Central memory CD8-positive, alpha-beta T cell (primary cell): ENCODE results near the gene C3orf18.

Experiments
- ATAC-seq: fragments of 150-1000 bp; cut with Tn5 transposase; replicated peaks from 2 replicates; pipeline ENCODE4 v1.10.0; 2022; ENCODE audit warnings: mild to moderate bottlenecking, moderate FRiP score, moderate number of reproducible peaks; ENCODE audit not compliant: poor library complexity, severe bottlenecking; ENCODE audit errors: extremely low read depth
- DNase-seq, 2 donors: peaks; one replicate each; pipeline ENCODE4 v3.0.0; 2021; ENCODE audit warnings: low spot score in 2 of 2
- H3K27ac Mint-ChIP-seq: one replicate; pipeline ENCODE4 v1.8.0; 2022; ENCODE audit warnings: low read depth, mild to moderate bottlenecking, moderate library complexity, mixed read lengths
- H3K27me3 Mint-ChIP-seq: one replicate; pipeline ENCODE4 v1.8.0; 2022; ENCODE audit warnings: mixed read lengths
- H3K36me3 Mint-ChIP-seq: one replicate; pipeline ENCODE4 v1.8.0; 2022; ENCODE audit warnings: mild to moderate bottlenecking, moderate library complexity, mixed read lengths; ENCODE audit not compliant: insufficient read depth
- H3K4me1 Mint-ChIP-seq: one replicate; pipeline ENCODE4 v1.8.0; 2022; ENCODE audit warnings: mixed read lengths
- H3K4me3 Mint-ChIP-seq: one replicate; pipeline ENCODE4 v1.8.0; 2022; ENCODE audit warnings: mild to moderate bottlenecking, moderate library complexity, mixed read lengths
- H3K9me3 Mint-ChIP-seq: one replicate; pipeline ENCODE4 v1.8.0; 2022; ENCODE audit warnings: mixed read lengths

C3orf18 gene

DNA sequence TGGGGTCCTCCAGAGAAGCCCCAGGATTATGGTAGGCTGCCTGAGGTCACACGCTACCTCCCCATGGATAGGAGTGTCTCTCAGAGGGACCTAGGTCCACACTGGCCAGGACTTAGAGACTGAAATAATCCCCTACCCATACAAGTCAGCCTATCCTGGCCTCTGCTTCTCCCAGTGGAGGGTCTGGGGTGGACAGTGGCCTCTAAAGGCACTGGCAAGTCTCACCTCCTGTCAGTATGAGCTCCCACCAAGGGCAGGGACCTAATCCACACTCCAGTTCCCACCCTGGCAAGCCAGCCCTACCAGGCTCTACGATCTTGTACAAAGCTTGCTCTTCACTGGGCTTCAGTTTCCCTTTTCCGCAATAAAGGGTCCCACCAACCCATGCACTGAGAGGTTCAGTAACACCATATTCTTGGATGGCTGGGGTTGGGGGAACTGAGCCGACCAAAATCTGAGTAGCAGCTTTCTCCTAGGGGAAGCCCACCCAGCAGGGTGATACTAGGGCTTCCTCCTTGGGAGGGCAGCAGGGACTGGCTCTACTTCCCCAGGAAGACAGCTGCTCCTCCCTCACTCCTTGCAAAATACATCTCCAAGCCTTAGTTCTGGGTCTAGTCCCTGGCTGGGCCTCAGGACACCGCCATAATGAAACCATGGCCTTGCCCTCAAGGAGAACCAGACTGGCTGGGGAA, 41.7 kb upstream of the C3orf18 start:
- ATAC-seq = no peak
- Mint-ChIP-seq H3K36me3 (peaks cover 54% of the 10 kb centered on the region), H3K9me3 (no peaks in the 10 kb centered on the region), H3K27ac (peak overlapping the region; percentile 98), H3K4me1 (peaks cover 90% of the 10 kb centered on the region), H3K27me3 (no peaks in the 10 kb centered on the region), H3K4me3 (peak overlapping the region; percentile 97)
- no peak for DNase-seq

DNA sequence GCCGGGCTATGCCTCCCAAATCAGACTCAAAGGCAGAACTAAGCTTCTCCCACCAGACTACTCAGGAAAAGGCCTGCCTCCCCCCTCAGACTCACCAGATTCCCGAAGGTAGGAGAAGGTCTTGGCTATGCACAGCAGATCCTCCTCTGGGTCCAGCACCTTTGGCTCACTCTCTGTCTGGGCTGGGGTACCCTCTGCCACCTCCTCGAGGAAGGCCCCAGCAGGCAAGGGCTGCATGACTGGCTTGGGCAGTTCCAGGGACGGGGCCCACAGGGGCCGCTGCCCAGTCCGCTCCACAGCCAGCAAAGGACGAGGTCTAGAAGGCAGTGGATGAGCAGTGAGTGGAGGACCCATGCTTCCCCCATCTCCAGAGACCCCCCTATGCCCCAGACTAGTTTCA, 40.7 kb upstream of the C3orf18 start:
- Mint-ChIP-seq H3K36me3 (peaks cover 53% of the 10 kb centered on the region), H3K27me3 (no peaks in the 10 kb centered on the region)

DNA sequence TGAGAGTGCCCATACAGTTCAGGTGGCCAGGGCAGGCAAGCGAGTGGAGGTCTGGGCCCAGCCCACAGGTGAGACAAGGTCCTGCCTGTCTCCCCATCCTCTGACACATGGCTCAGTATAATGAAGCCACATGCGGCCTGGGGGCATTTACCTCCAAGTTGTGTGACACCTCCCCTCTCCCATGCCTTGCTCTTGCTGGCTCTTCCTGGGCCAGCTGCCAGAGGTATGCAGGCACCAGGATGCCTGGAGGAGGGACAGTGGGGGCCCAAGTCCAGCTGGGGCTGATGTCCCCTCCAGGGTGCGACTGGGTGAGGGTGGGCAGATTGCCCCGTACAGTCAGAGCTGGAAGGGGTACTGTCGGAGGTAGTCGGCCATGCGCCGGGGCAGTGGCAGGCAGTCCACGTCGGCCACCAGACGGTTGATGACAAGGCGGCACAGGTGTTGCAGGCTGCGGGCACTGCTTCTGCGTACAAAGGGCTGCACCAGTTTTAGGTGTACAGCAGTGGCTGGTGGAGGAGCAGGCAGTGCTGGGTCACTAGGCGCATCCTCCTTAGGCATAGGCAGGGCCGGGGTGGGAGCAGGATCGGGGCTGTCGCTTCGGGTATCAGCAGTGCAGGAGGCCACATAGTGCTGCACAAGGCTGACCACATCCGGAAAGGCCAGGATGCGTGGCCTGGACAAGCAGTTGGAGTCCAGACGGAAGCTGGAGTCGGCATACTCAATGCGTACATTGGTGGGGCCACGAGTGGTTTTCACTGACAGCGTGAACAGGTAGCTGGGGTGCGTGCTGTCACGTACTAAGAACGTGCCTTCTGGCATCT, 39.9 kb upstream of the C3orf18 start:
- ATAC-seq (no peak), DNase-seq (no peak)
- no peaks in the 10 kb centered on the region for H3K27me3 Mint-ChIP-seq
- H3K4me1 Mint-ChIP-seq = peaks cover 96% of the 10 kb centered on the region
- peak overlapping the region; percentile 97 for H3K4me3 Mint-ChIP-seq
- no peaks in the 10 kb centered on the region for H3K9me3 Mint-ChIP-seq
- peaks cover 55% of the 10 kb centered on the region for H3K36me3 Mint-ChIP-seq
- peak overlapping the region; percentile 98 for H3K27ac Mint-ChIP-seq

More for the DNA sequence above, 40.7 kb upstream of the C3orf18 start:
- Mint-ChIP-seq H3K9me3 (no peaks in the 10 kb centered on the region), H3K4me1 (peaks cover 92% of the 10 kb centered on the region), H3K4me3 (peak overlapping the region; percentile 97), H3K27ac (peak overlapping the region; percentile 98)
- DNase-seq (no peak), ATAC-seq (no peak)

DNA sequence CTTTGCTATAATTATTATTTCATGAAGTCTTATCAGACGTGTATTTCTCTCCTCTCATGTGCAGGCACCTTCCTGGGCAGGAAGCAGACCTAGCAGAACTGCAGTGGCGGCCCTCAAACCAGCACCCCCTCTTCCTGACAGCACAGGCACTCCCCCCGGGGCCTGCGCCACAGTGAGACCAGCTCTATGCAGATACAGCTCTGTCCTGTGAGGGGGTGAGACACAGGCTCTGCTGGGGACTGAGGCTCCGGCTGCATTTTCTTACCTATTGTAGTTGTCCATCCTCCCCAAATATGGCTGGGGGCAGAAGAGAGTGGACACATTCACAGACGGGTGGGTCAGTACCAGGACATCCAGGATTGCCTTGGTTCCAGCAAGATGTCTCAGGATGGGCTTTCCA, 39.0 kb upstream of the C3orf18 start:
- peaks cover 56% of the 10 kb centered on the region for H3K36me3 Mint-ChIP-seq
- H3K9me3 Mint-ChIP-seq = no peaks in the 10 kb centered on the region
- peaks cover 96% of the 10 kb centered on the region for H3K4me1 Mint-ChIP-seq
- H3K27me3 Mint-ChIP-seq = no peaks in the 10 kb centered on the region
- peak overlapping the region; percentile 98 for H3K27ac Mint-ChIP-seq
- DNase-seq (peak in 1 of 2 donors; percentile 39), ATAC-seq (peak; percentile 65)
- H3K4me3 Mint-ChIP-seq = peak overlapping the region; percentile 97

DNA sequence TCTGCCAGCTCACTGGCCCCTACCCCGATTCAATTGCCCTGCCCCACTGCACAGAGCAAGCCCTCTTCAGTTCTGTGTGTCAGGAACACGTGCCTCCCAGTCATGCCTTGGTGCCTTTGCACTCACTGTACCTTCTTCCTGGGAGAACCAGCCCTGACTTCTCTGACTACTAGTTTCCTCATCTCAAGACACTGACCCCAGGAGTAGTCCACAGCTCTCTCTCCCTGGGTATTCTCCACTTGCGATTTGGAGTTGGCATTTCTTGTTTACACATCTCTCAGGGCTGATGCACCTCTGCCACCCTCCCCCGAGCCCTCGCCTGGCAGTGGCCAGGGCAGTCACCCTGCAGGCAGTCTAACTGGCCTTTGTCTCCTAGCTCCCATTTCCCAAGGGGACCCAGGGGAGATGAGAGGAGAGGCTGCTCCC, 38.4 kb upstream of the C3orf18 start:
- H3K4me3 Mint-ChIP-seq = peak overlapping the region; percentile 97
- no peaks in the 10 kb centered on the region for H3K9me3 Mint-ChIP-seq
- peak overlapping the region; percentile 98 for H3K27ac Mint-ChIP-seq
- no peaks in the 10 kb centered on the region for H3K27me3 Mint-ChIP-seq
- DNase-seq (no peak), ATAC-seq (no peak)
- peaks cover 54% of the 10 kb centered on the region for H3K36me3 Mint-ChIP-seq
- H3K4me1 Mint-ChIP-seq = peaks cover 100% of the 10 kb centered on the region

DNA sequence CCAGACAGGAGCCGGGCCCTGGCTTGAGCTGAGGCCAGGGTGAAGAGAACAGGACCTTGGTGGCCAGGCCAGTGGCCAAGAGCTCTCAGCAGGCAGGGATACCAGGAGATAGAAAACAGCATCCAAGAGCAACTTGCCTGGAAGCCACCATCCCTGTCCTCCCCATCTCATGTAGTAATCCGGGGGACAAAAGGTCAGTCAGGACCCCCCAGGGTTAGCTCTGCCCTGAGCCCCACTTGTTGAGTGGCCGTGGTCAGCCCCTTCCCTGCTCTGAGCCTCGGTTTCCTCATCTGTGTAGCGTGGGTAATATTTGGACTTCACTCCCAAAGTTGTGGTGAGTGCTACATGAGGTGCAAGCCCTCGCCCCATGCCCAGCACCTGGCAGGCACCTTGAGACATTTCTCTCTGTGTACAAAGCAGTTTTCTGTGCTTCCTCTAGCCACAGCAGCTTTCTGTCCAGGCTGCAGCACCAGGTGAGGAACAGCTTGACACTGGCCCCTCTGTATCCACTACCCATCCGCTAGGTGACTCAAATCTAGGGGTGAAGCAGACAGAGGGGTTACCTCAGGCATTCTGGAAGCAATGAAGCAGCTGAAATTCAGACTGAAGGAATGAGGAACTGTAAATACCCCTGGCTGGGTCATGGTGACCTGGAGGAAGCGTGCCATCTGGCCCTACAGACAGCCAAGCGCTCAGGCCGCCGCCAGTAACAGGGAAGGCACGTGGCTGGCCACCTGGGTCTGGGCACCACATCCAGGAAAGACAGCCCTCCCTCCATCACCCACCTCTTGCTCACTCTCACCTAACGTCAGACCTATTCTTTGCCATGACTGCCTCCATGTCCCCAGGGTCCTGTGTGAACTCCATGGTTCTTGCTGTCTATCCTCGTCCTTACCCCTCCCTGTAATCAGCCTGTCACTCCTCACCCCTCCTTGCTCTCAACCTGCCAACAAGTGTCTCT, 37.4 kb upstream of the C3orf18 start:
- ATAC-seq = no peak
- Mint-ChIP-seq H3K4me1 (peaks cover 100% of the 10 kb centered on the region), H3K9me3 (no peaks in the 10 kb centered on the region), H3K27ac (peak overlapping the region; percentile 98), H3K4me3 (peak overlapping the region; percentile 97), H3K36me3 (peaks cover 54% of the 10 kb centered on the region), H3K27me3 (no peaks in the 10 kb centered on the region)
- DNase-seq = no peak

DNA sequence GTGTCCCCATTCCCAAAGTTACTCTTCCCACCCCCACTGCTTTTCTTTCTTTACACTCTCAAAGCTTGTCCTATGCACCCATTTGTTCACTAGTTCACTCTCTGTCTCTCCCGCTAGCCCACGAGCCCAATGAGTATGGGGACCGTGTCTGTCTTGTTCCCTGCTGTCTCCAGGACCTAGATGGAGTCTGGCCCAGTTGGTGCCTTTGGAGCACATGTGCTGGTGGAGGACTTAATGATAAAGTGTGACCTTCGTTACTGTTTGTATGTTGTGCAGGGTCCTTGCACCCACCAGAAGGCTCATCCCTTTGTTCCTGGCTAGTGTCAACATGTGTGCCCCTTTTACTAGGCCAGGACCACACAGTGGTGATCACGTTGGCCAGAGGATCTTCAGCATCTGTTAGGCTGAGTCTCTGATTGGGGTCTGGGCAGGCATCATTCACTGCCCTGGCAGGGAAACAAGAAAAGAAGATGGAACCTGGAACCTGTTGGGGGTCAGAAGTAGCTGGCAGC, 36.6 kb upstream of the C3orf18 start:
- Mint-ChIP-seq H3K36me3 (peaks cover 46% of the 10 kb centered on the region), H3K4me3 (peak overlapping the region; percentile 97), H3K9me3 (no peaks in the 10 kb centered on the region), H3K27me3 (no peaks in the 10 kb centered on the region), H3K4me1 (peaks cover 100% of the 10 kb centered on the region), H3K27ac (peak overlapping the region; percentile 98)
- DNase-seq (no peak), ATAC-seq (no peak)

DNA sequence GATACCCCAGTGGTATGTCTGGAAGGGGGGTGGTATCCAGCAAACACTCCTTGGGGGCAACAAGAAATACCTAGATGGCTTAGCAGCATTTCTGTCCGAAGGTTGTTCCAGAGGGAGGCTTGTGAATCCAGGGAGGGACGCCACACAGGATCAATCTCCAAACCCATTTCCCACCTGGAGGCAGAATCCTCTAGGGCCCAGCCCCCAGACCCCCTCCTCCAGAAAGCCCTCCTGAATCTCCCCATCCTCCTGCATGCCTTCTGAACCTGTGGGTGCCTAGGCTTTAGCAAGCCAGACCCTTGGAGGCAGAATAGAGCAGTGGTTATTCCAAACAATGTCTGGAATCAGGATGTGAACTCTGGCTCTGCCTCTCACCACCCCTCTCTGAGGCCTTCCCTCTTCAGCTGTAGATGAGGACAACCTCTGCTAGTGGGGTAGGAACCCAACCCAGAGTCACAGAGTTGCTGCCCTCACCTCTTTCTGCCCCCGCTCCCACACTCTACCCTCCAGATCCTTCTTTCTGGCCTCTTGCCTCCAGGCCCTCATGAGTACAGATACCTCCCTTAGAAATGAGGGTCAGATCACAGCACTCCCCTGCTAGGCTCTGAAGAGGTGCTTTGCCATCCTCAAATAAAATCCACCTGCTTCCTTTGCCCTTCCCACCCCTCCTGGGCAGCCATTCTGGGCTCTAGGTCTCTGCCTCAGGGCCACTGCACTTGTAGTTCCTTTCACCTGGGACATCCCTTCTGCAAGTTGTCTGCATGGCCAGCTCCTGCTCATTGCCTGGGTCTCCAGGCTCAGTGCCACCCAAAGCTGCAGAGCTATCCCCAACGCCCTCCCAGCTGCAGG, 35.9 kb upstream of the C3orf18 start:
- Mint-ChIP-seq H3K27ac (peak overlapping the region; percentile 98), H3K4me3 (peak overlapping the region; percentile 97), H3K9me3 (no peaks in the 10 kb centered on the region), H3K4me1 (peaks cover 93% of the 10 kb centered on the region), H3K27me3 (no peaks in the 10 kb centered on the region), H3K36me3 (peaks cover 43% of the 10 kb centered on the region)
- DNase-seq = no peak
- no peak for ATAC-seq

DNA sequence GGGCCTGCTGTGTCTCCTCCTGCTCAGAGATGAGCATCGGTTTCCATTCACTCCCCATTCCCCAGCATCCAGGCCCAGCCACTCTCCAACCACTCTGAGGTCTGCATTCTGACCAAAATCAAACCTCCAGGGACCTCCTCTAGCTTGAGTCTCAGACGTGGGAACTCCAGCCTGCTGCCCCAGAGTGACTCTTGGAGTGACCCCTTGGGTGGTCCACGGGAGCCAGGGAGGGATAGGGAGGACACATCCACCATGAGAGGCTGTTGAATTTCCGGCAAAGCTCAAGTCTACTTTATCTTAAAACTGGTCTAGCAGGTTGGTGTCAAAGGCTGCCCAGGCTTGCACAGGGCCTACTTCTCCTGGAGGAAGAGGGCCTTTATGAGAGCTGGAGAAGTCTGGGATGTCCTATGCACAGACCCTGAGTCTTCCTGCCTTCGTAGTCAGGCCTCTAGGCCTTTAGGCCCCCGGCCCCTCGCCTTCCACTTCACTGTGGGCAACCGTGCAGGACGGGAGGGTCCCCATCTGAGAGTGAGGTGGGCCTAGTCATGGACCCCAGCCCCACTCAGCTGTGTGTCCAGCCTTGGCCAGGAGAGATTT, 35.1 kb upstream of the C3orf18 start:
- H3K4me3 Mint-ChIP-seq = peak overlapping the region; percentile 97

DNA sequence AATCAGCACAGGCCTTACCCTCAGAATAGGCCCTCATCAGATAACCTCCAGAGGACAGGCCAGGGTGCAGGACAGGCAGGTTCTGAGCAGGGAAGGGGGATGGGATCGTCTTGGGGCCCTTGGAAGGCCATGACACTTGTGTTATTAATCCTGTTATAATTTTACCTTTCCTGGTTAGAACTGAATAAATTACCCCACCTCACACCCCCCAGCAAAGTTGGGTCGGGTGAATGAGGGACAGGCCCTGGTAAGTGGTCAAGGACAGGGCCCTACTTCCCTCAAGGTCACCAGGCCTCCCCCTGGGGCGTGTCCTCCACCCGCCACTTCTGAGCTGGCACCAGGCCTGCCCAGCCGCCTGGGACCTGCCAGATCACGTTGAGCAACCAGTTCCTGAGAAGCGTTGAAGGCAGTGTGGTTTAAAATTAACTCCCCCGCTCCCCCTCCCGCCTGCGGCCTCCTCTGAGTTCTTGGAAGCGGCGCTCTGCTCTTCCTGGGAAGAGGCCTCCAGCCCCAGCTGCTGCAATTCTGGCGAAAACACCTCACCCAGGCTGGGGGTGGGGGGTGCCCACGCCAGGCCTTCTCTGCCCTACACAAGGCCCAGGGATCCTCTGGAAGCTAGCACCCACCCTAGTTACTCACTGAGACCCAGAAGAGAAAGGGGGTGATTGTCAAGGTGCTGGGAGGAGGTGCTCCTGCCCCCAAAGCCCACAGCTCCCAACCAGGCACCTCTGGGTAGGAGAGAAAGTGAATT, 33.5 kb upstream of the C3orf18 start:
- H3K4me3 Mint-ChIP-seq = peak overlapping the region; percentile 97
- ATAC-seq = peak; percentile 90
- peak; percentile 40 to 55 for DNase-seq
- H3K4me1 Mint-ChIP-seq = peaks cover 68% of the 10 kb centered on the region
- H3K27ac Mint-ChIP-seq = peak overlapping the region; percentile 98
- H3K36me3 Mint-ChIP-seq = peaks cover 24% of the 10 kb centered on the region
- no peaks in the 10 kb centered on the region for H3K27me3 Mint-ChIP-seq
- no peaks in the 10 kb centered on the region for H3K9me3 Mint-ChIP-seq

More for the DNA sequence above, 35.1 kb upstream of the C3orf18 start:
- DNase-seq = no peak
- Mint-ChIP-seq H3K9me3 (no peaks in the 10 kb centered on the region), H3K36me3 (peaks cover 37% of the 10 kb centered on the region), H3K27me3 (no peaks in the 10 kb centered on the region), H3K27ac (peak overlapping the region; percentile 98), H3K4me1 (peaks cover 85% of the 10 kb centered on the region)
- ATAC-seq = no peak
